ENCODE measurements around the gene MRPL28.
"Not testable (repeated sequence)": the region's sequence is repeated elsewhere in the genome, so short reads cannot be mapped to it uniquely, and the experiment has no call there.

The MRPL28 gene

GRCh38 chr16:381012-381788, 10.9 kb upstream of the MRPL28 start:
- TF ChIP-seq, protein P1, sequence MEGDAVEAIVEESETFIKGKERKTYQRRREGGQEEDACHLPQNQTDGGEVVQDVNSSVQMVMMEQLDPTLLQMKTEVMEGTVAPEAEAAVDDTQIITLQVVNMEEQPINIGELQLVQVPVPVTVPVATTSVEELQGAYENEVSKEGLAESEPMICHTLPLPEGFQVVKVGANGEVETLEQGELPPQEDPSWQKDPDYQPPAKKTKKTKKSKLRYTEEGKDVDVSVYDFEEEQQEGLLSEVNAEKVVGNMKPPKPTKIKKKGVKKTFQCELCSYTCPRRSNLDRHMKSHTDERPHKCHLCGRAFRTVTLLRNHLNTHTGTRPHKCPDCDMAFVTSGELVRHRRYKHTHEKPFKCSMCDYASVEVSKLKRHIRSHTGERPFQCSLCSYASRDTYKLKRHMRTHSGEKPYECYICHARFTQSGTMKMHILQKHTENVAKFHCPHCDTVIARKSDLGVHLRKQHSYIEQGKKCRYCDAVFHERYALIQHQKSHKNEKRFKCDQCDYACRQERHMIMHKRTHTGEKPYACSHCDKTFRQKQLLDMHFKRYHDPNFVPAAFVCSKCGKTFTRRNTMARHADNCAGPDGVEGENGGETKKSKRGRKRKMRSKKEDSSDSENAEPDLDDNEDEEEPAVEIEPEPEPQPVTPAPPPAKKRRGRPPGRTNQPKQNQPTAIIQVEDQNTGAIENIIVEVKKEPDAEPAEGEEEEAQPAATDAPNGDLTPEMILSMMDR (IDR thresholded peaks at IDR 0.05; ENCODE audit: control extremely low read depth, extremely low read depth, low read depth, missing control alignments): no peak
- DNase-seq (ENCODE audit: extremely low spot score): no peak
- ChIA-PET POLR2A (interaction anchor here (0.5 to 1.1 kb wide), 2 partner anchors 12 to 989 kb away, joined by 4 to 8 read pairs; no protein-coding TSS in a partner anchor), CTCF (interaction anchor here (1.5 to 2.1 kb wide), 2 partner anchors 44 to 275 kb away, joined by 3 to 5 read pairs; partner anchors contain the start of gene RAB11FIP3)

DNA sequence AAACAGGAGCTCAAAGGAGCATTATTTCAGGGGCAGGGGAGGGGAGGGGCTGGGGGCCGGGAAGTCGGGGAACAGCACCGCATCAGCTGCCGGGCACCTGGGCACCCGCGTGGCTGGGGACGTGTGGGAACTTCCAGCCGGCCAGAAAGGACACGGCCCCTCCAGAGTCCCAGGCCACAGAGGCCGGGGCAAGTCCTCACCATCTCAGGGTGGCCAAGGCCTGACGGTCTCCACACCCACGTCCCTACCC, 10.3 kb upstream of the MRPL28 start:
- TF ChIP-seq, protein P1 (IDR thresholded peaks at IDR 0.05; ENCODE audit: control extremely low read depth, extremely low read depth, low read depth, missing control alignments): no peak
- ChIA-PET CTCF (no interaction called here), POLR2A (interaction anchor here (0.5 to 1.1 kb wide), 2 partner anchors 13 to 990 kb away, joined by 4 to 8 read pairs; no protein-coding TSS in a partner anchor)
- DNase-seq (ENCODE audit: extremely low spot score): no peak

DNA sequence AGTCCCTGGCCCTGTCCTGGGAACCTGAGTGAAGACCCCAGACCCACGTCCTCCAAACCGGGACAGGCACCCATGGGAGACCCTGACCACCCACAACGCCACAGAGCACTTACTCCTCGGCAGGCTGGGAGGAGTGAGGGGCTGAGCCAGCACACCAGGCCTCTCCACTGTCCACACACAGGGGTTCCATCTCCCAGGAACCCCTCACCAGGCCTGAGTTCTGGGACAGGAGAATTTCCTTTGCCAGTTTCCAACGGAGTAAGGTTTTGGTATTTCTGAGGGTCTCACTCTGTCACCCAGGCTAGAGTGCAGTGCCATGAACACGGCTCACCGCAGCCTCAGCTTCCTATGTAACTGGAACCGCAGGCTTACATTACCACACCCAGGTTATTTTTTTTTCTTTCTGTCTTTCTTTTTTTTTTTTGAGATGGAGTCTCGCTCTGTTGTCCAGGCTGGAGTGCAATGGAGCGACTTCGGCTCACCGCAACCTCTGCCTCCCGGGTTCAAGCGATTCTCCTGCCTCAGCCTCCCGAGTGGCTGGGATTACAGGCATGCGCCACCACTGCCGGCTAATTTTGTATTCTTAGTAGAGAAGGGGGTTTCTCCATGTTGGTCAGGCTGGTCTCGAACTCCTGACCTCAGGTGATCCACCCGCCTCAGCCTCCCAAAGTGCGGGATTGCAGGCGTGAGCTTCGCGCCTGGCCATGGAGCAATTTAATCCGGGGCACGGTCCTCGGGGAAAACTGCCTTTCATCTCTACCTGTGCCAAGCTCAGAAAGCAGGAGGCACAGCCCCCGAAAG, 9.8 kb upstream of the MRPL28 start:
- no peak for DNase-seq (ENCODE audit: extremely low spot score)
- ChIA-PET CTCF (interaction anchor here (1.0 kb wide), 1 partner anchor 18 kb away, joined by 4 read pairs; no protein-coding TSS in a partner anchor), POLR2A (interaction anchor here (1.1 kb wide), 1 partner anchor 13 kb away, joined by 4 read pairs; no protein-coding TSS in a partner anchor)
- TF ChIP-seq, protein P1 (IDR thresholded peaks at IDR 0.05; ENCODE audit: control extremely low read depth, extremely low read depth, low read depth, missing control alignments): no peak

GRCh38 chr16:379183-379960, 9.0 kb upstream of the MRPL28 start:
- DNase-seq (ENCODE audit: extremely low spot score): no peak
- ChIA-PET POLR2A (no interaction called here), CTCF (interaction anchor here (1.0 kb wide), 1 partner anchor 17 kb away, joined by 4 read pairs; no protein-coding TSS in a partner anchor)
- TF ChIP-seq, protein P1 (IDR thresholded peaks at IDR 0.05; ENCODE audit: control extremely low read depth, extremely low read depth, low read depth, missing control alignments): no peak

DNA sequence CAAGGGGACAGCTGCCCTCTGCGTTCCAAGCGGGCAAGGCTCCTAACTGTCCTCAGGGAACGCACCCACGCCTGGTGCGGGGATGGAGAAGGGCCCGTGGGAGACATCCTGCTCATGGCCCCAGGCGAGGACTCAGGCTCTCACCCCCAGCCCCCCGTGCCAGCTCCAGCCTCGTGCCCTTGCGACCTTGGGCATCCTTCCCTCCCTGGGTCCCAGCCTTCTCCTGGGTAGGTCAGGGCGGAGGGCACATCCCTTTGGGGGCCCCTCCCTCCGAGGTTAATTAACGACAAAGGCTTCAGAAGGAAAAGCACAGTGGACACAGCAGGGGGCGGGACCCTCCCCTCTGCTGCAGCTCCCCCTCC, 8.5 kb upstream of the MRPL28 start:
- POLR2A ChIA-PET: no interaction called here
- TF ChIP-seq, protein P1 (IDR thresholded peaks at IDR 0.05; ENCODE audit: control extremely low read depth, extremely low read depth, low read depth, missing control alignments): no peak
- CTCF ChIA-PET: interaction anchor here (1.0 kb wide), 1 partner anchor 17 kb away, joined by 4 read pairs; no protein-coding TSS in a partner anchor
- no peak for DNase-seq (ENCODE audit: extremely low spot score)

DNA sequence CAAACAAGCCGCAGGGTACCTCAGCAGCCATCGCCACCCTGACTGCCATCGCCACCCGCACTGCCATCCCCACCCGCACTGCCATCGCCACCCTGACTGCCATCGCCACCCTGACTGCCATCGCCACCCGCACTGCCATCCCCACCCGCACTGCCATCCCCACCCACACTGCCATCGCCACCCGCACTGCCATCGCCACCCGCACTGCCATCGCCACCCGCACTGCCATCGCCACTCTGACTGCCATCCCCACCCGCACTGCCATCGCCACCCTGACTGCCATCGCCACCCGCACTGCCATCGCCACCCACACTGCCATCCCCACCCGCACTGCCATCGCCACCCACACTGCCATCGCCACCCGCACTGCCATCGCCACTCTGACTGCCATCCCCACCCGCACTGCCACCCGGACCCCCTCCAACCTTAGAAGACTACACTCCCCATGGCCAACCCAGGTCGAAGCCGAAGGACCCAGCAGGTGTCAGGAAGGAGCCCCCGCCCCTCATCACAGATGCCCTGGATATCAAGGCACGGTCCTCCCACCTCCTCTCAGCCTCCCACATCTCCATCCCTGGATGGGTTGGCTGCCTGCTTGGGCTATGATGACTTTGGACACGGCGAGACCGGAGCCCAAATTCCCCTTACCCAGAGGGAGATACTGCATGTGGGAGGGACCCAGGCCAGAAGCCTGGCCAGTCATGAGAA, 7.9 kb upstream of the MRPL28 start:
- CTCF ChIA-PET, POLR2A ChIA-PET: not testable (repeated sequence)

More for the DNA sequence above, 7.9 kb upstream of the MRPL28 start:
- not testable (repeated sequence) for DNase-seq (ENCODE audit: extremely low spot score)

All from GM10248 (cell line).